ENCODE data around the gene RRAGB. TPM values are rescaled to one million over a fixed set of nuclear protein-coding genes. Genes with fewer than 3 reads are reported as not detected.

The RRAGB gene
- total RNA-seq, 4 donors from 2014 or later: 12.1 to 35.2 (median 17.6) TPM

GRCh38 chrX:55714161-55714560 lies 3.4 kb upstream of the RRAGB start:
- Histone ChIP-seq H3K9me3 (no peaks in the 10 kb centered on the region), H3K27ac (no peak overlapping the region), H3K4me1 (peaks cover 7% of the 10 kb centered on the region), H3K27me3 (no peaks in the 10 kb centered on the region), H3K36me3 (no peaks in the 10 kb centered on the region), H3K4me3 (no peak overlapping the region)
- TF ChIP-seq, protein P1, sequence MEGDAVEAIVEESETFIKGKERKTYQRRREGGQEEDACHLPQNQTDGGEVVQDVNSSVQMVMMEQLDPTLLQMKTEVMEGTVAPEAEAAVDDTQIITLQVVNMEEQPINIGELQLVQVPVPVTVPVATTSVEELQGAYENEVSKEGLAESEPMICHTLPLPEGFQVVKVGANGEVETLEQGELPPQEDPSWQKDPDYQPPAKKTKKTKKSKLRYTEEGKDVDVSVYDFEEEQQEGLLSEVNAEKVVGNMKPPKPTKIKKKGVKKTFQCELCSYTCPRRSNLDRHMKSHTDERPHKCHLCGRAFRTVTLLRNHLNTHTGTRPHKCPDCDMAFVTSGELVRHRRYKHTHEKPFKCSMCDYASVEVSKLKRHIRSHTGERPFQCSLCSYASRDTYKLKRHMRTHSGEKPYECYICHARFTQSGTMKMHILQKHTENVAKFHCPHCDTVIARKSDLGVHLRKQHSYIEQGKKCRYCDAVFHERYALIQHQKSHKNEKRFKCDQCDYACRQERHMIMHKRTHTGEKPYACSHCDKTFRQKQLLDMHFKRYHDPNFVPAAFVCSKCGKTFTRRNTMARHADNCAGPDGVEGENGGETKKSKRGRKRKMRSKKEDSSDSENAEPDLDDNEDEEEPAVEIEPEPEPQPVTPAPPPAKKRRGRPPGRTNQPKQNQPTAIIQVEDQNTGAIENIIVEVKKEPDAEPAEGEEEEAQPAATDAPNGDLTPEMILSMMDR (IDR thresholded peaks at IDR 0.05): no peak
- TF ChIP-seq POLR2AphosphoS5 (IDR thresholded peaks at IDR 0.05) (no peak), EP300 (IDR thresholded peaks at IDR 0.05) (no peak), POLR2A (IDR thresholded peaks at IDR 0.05) (no peak)
- 80% methylated on average over 5 of the region's 5 CpGs for WGBS
- DNase-seq (ENCODE audit: low spot score in 2 of 2): no peak

DNA sequence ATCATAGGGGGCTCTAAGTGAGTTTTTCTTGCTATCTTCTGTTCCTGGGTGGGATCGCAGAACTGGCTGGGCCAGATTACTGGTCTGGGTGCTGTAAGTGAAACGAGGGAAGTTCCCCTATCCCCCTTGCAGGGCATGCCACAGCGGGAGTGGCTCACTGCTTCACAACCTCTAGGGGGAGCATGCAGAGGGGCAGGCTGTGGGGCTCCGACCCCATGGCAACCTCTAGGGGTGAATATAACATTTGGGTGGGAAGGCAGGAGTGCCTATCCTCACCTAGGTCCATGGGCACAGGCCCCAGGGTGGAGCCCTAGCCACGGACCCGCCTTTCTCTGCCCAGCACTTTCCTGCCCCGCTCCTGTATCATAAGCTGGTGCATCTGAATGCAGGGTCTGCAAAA lies 1.7 kb upstream of the RRAGB start:
- WGBS: 68% methylated on average over 7 of the region's 7 CpGs
- Histone ChIP-seq H3K27ac (no peak overlapping the region), H3K4me3 (no peak overlapping the region), H3K4me1 (peaks cover 11% of the 10 kb centered on the region), H3K27me3 (no peaks in the 10 kb centered on the region), H3K9me3 (no peaks in the 10 kb centered on the region), H3K36me3 (no peaks in the 10 kb centered on the region)
- TF ChIP-seq, protein P1 (IDR thresholded peaks at IDR 0.05): no peak
- no peak for TF ChIP-seq EP300 (IDR thresholded peaks at IDR 0.05)
- no peak for TF ChIP-seq POLR2A (IDR thresholded peaks at IDR 0.05)
- TF ChIP-seq POLR2AphosphoS5 (IDR thresholded peaks at IDR 0.05): no peak
- no peak for DNase-seq (ENCODE audit: low spot score in 2 of 2)

GRCh38 chrX:55716937-55717336 lies 612 bp upstream of the RRAGB start:
- no peak for TF ChIP-seq POLR2A (IDR thresholded peaks at IDR 0.05)
- no peak for TF ChIP-seq EP300 (IDR thresholded peaks at IDR 0.05)
- no peak for TF ChIP-seq POLR2AphosphoS5 (IDR thresholded peaks at IDR 0.05)
- TF ChIP-seq, protein P1 (IDR thresholded peaks at IDR 0.05): no peak
- Histone ChIP-seq H3K9me3 (no peaks in the 10 kb centered on the region), H3K4me3 (peak overlapping the region; percentile 57), H3K36me3 (peaks cover 9% of the 10 kb centered on the region), H3K27me3 (no peaks in the 10 kb centered on the region), H3K4me1 (peaks cover 11% of the 10 kb centered on the region), H3K27ac (peak overlapping the region; percentile 90)
- no peak for DNase-seq (ENCODE audit: low spot score in 2 of 2)
- 38% methylated on average over 3 of the region's 3 CpGs for WGBS

DNA sequence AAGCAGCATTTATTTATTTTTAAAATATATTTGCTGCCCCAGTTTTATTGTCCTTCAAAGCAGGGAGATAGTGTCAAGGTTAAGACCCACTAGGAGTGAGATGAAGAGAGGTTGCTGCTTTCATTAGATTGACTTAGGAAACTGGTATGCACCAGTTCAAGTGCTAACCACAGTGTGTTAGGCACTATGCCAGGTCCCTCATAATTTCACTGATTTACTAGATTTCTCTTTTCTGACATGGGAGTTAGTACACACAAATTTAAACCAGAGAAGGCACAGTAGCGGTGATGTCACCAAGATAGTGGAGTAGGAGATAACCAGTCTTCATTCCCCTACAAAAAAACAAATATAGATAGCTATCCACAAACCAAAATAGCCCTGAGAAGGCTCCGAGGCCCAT lies 14.3 kb downstream of the RRAGB start:
- no peaks in the 10 kb centered on the region for H3K9me3 ChIP-seq
- no peaks in the 10 kb centered on the region for H3K4me1 ChIP-seq
- H3K4me3 ChIP-seq: no peak overlapping the region
- peaks cover 30% of the 10 kb centered on the region for H3K36me3 ChIP-seq
- H3K27ac ChIP-seq: no peak overlapping the region
- H3K27me3 ChIP-seq: no peaks in the 10 kb centered on the region
- no peak for DNase-seq (ENCODE audit: low spot score in 2 of 2)
- WGBS: 80% methylated on average over 2 of the region's 2 CpGs
- TF ChIP-seq, protein P1 (IDR thresholded peaks at IDR 0.05): no peak

DNA sequence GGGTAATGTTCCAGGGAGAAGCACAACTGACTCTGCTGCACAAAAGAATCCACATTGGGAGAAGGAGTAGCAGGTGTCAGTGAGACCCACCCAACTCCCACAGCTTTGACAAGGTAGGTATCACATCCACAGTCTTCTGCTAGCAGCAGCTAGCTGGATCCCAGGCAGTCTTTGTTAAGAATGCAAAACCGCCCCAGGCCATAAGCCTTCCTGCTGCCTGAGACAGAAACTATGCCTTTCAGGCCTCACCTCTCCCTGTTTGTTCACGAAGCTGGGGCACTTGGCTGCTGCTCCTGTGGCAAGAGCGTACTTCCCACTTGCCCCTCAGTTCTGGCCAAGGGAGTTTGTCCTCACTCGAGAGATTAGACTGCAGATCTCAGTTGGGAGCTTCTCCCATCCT lies 21.4 kb downstream of the RRAGB start:
- H3K27ac ChIP-seq: no peak overlapping the region
- TF ChIP-seq POLR2AphosphoS5 (IDR thresholded peaks at IDR 0.05) (no peak), POLR2A (IDR thresholded peaks at IDR 0.05) (no peak), EP300 (IDR thresholded peaks at IDR 0.05) (no peak)
- TF ChIP-seq, protein P1 (IDR thresholded peaks at IDR 0.05): no peak
- no peak for DNase-seq (ENCODE audit: low spot score in 2 of 2)
- H3K4me3 ChIP-seq: no peak overlapping the region
- no peaks in the 10 kb centered on the region for H3K4me1 ChIP-seq
- WGBS: 76% methylated on average over 3 of the region's 4 CpGs
- H3K27me3 ChIP-seq: no peaks in the 10 kb centered on the region
- H3K9me3 ChIP-seq: no peaks in the 10 kb centered on the region
- H3K36me3 ChIP-seq: peaks cover 36% of the 10 kb centered on the region
